HepG2 (cell line): ENCODE data around the gene KBTBD13. TPM values are rescaled to one million over a fixed set of nuclear protein-coding genes. Genes with fewer than 3 reads are reported as not detected.

Experiments used
- CENPT ChIP-seq: sonication (generic); formaldehyde crosslinking; IDR thresholded peaks from 2 replicates; pipeline ENCODE4 v1.8.0; 2022; ENCODE audit warnings: low read depth, mild to moderate bottlenecking, moderate library complexity, missing genetic modification reagents
- FOXK2 ChIP-seq: fragments of 450-650 bp; IDR thresholded peaks from 2 replicates; pipeline ENCODE4 v1.6.1; 2016
- HNF4A ChIP-seq: sonication (generic); formaldehyde crosslinking; IDR thresholded peaks from 2 replicates; pipeline ENCODE4 v1.4.0; 2020; ENCODE audit warnings: missing genetic modification reagents
- HOXA7 ChIP-seq: sonication (generic); formaldehyde crosslinking; IDR thresholded peaks from 2 replicates; pipeline ENCODE4 v1.8.1; 2022; ENCODE audit warnings: mild to moderate bottlenecking, missing genetic modification reagents, moderate library complexity
- MLLT10 ChIP-seq: sonication (generic); formaldehyde crosslinking; IDR thresholded peaks from 2 replicates; pipeline ENCODE4 v1.4.0; 2020; ENCODE audit warnings: missing genetic modification reagents
- REXO4 ChIP-seq: sonication (generic); formaldehyde crosslinking; IDR thresholded peaks from 2 replicates; pipeline ENCODE4 v1.8.0; 2022; ENCODE audit warnings: missing genetic modification reagents, mild to moderate bottlenecking, borderline replicate concordance
- SNAI1 ChIP-seq: sonication (generic); formaldehyde crosslinking; IDR thresholded peaks from 2 replicates; pipeline ENCODE4 v1.5.0; 2020; ENCODE audit warnings: mild to moderate bottlenecking, missing genetic modification reagents, borderline replicate concordance
- STAG1 ChIP-seq: sonication (generic); formaldehyde crosslinking; IDR thresholded peaks from 2 replicates; pipeline ENCODE4 v1.4.0; 2020; ENCODE audit warnings: missing genetic modification reagents
- TSC22D2 ChIP-seq: sonication (generic); formaldehyde crosslinking; IDR thresholded peaks from 2 replicates; pipeline ENCODE4 v1.5.1; 2020; ENCODE audit warnings: missing genetic modification reagents, mild to moderate bottlenecking, borderline replicate concordance
- YEATS2 ChIP-seq: sonication (generic); formaldehyde crosslinking; IDR thresholded peaks from 2 replicates; pipeline ENCODE4 v1.4.0; 2020; ENCODE audit warnings: missing genetic modification reagents, borderline replicate concordance
- ZFP90 ChIP-seq: sonication (generic); formaldehyde crosslinking; IDR thresholded peaks from 2 replicates; pipeline ENCODE4 v1.8.0; 2022; ENCODE audit warnings: missing genetic modification reagents, mild to moderate bottlenecking, inconsistent platforms, borderline replicate concordance
- ZNF383 ChIP-seq: sonication (generic); formaldehyde crosslinking; IDR thresholded peaks from 2 replicates; pipeline ENCODE4 v1.4.0; 2020; ENCODE audit warnings: missing genetic modification reagents, mild to moderate bottlenecking, borderline replicate concordance
- ZNF543 ChIP-seq: sonication (generic); formaldehyde crosslinking; IDR thresholded peaks from 2 replicates; pipeline ENCODE4 v1.4.0; 2020; ENCODE audit warnings: mild to moderate bottlenecking, missing genetic modification reagents
- ZNF557 ChIP-seq: sonication (generic); formaldehyde crosslinking; IDR thresholded peaks from 2 replicates; pipeline ENCODE4 v1.4.0; 2020; ENCODE audit warnings: missing genetic modification reagents
- ZNF790 ChIP-seq: sonication (generic); formaldehyde crosslinking; IDR thresholded peaks from 2 replicates; pipeline ENCODE4 v1.8.0; 2022; ENCODE audit warnings: missing genetic modification reagents, mild to moderate bottlenecking, borderline replicate concordance
- polyA plus RNA-seq, 8 experiments: library from polyadenylated mRNA; depleted of rRNA in 3 of 8; stranded (reverse) in 7 of 8; unstranded in 1 of 8; fragments of >200 nt; fragmentation: Illumina TruSeq in 4 of 8; extraction: Trizol in 4 of 8; gene quantifications; 2 replicates each; pipeline versions ENCODE4 v1.2.1 to v1.2.3, GENCODE V29; 2011 to 2016; ENCODE audit warnings: low read depth in 4 of 8, missing spikeins in 1 of 8, mixed read lengths in 1 of 8; ENCODE audit not compliant: insufficient read depth in 1 of 8
- total RNA-seq, 5 experiments: library from RNA; depleted of rRNA; stranded (reverse); fragments of >200 nt; fragmentation: Illumina TruSeq; extraction: Trizol; gene quantifications; 2 replicates each; pipeline ENCODE4 v1.2.3, GENCODE V29; 2016; ENCODE audit warnings: low read depth in 1 of 5
- TF ChIP-seq, protein P1 (sequence below): sonication (generic); formaldehyde crosslinking; IDR thresholded peaks from 2 replicates; pipeline ENCODE4 v1.8.1; 2023; ENCODE audit warnings: mild to moderate bottlenecking, inconsistent platforms, moderate library complexity, missing genetic modification reagents, borderline replicate concordance
- TF ChIP-seq, protein P2 (sequence below): sonication (generic); formaldehyde crosslinking; IDR thresholded peaks from 2 replicates; pipeline ENCODE4 v1.8.1; 2023; ENCODE audit warnings: mild to moderate bottlenecking, missing genetic modification reagents, borderline replicate concordance
- TF ChIP-seq, protein P3 (sequence below): sonication (generic); formaldehyde crosslinking; IDR thresholded peaks from 2 replicates; pipeline ENCODE4 v1.5.1; 2020; ENCODE audit warnings: mild to moderate bottlenecking, moderate library complexity, missing genetic modification reagents
- TF ChIP-seq, protein P4 (sequence below): fragments of 450-650 bp; IDR thresholded peaks from 2 replicates; pipeline ENCODE4 v1.6.1; 2016
- TF ChIP-seq, protein P5 (sequence below): sonication (generic); formaldehyde crosslinking; IDR thresholded peaks from 2 replicates; pipeline ENCODE4 v1.5.0; 2020; ENCODE audit warnings: mild to moderate bottlenecking, missing genetic modification reagents, borderline replicate concordance
- TF ChIP-seq, protein P6 (sequence below): sonication (generic); formaldehyde crosslinking; IDR thresholded peaks from 2 replicates; pipeline ENCODE4 v1.8.0; 2022; ENCODE audit warnings: missing genetic modification reagents, mild to moderate bottlenecking, borderline replicate concordance

KBTBD13 gene
- total and polyA plus RNA-seq, 2 of the 13 experiments (the other 11 are each of a cell fraction or from before 2014, with no cell fraction given) = not detected

DNA sequence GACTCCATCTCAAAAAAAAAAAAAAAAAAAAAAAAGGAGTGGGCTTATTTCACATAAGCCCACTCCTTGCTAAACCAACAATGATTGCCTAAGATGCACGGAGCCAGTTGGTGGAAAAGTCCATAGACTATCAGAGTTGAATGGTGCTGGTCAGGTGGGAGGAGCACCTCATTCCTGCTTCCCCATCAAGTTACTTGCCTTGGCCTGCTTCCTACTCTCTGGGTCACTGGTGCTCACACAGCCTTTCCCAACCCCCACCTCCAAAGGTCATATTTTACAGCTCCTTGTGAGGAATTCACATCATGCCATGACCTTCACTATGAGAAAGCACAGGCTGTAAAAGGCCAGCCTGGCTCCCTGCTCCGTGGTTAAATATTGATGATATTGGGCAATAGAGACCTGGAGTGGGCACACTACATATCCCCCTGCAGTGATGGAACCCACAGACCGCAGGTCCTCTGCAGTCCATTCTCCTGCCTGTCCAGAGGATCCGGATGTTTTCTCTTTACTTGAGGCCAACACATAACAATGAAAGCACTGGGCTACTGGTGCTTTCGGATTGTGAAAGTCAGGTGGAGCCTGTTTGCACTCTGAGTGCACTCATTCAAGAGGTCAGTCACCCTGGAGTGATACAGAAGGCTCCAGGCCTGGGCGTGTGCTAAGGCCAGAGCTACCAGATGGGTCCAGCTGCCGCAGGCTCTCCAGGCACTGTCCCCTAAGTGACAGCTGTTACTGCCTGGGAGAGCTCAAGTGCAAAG, 31.6 kb upstream of the KBTBD13 start, which contains the start of gene SLC51B (continued):
- TF ChIP-seq ZNF790 (CRISPR knock-in tag) = no peak
- TF ChIP-seq ZNF543 = peak; percentile 76; the same call in 1 of the 2 replicates
- TF ChIP-seq, protein P1, sequence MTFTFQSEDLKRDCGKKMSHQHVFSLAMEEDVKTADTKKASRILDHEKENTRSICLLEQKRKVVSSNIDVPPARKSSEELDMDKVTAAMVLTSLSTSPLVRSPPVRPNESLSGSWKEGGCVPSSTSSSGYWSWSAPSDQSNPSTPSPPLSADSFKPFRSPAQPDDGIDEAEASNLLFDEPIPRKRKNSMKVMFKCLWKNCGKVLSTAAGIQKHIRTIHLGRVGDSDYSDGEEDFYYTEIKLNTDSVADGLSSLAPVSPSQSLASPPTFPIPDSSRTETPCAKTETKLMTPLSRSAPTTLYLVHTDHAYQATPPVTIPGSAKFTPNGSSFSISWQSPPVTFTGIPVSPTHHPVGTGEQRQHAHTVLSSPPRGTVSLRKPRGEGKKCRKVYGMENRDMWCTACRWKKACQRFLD (CRISPR knock-in tag) = no peak
- TF ChIP-seq HOXA7 (CRISPR knock-in tag) = no peak
- no peak for TF ChIP-seq ZFP90 (CRISPR knock-in tag)
- TF ChIP-seq FOXK2 = peak; percentile 71; the same call in 1 of the 2 replicates
- TF ChIP-seq, protein P2, sequence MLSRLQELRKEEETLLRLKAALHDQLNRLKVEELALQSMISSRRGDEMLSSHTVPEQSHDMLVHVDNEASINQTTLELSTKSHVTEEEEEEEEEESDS (CRISPR knock-in tag) = no peak
- TF ChIP-seq, protein P3, sequence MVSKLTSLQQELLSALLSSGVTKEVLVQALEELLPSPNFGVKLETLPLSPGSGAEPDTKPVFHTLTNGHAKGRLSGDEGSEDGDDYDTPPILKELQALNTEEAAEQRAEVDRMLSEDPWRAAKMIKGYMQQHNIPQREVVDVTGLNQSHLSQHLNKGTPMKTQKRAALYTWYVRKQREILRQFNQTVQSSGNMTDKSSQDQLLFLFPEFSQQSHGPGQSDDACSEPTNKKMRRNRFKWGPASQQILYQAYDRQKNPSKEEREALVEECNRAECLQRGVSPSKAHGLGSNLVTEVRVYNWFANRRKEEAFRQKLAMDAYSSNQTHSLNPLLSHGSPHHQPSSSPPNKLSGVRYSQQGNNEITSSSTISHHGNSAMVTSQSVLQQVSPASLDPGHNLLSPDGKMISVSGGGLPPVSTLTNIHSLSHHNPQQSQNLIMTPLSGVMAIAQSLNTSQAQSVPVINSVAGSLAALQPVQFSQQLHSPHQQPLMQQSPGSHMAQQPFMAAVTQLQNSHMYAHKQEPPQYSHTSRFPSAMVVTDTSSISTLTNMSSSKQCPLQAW (CRISPR knock-in tag) = peak; percentile 98
- TF ChIP-seq, protein P4, sequence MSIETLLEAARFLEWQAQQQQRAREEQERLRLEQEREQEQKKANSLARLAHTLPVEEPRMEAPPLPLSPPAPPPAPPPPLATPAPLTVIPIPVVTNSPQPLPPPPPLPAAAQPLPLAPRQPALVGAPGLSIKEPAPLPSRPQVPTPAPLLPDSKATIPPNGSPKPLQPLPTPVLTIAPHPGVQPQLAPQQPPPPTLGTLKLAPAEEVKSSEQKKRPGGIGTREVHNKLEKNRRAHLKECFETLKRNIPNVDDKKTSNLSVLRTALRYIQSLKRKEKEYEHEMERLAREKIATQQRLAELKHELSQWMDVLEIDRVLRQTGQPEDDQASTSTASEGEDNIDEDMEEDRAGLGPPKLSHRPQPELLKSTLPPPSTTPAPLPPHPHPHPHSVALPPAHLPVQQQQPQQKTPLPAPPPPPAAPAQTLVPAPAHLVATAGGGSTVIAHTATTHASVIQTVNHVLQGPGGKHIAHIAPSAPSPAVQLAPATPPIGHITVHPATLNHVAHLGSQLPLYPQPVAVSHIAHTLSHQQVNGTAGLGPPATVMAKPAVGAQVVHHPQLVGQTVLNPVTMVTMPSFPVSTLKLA = peak; percentile 24
- TF ChIP-seq HNF4A (CRISPR knock-in tag) = peak; percentile 79; the same call in 1 of the 2 replicates
- TF ChIP-seq REXO4 = no peak
- TF ChIP-seq MLLT10 (CRISPR knock-in tag) = no peak
- no peak for TF ChIP-seq ZNF383
- TF ChIP-seq YEATS2 (CRISPR knock-in tag) = peak; percentile 19; the same call in 1 of the 2 replicates
- no peak for TF ChIP-seq STAG1 (CRISPR knock-in tag)
- TF ChIP-seq CENPT = no peak
- TF ChIP-seq SNAI1 (CRISPR knock-in tag) = 0 out of 2 replicates have a peak, but pooled peaks have one; percentile 55
- peak; percentile 66; the same call in 1 of the 2 replicates for TF ChIP-seq TSC22D2 (CRISPR knock-in tag)
- TF ChIP-seq, protein P5, sequence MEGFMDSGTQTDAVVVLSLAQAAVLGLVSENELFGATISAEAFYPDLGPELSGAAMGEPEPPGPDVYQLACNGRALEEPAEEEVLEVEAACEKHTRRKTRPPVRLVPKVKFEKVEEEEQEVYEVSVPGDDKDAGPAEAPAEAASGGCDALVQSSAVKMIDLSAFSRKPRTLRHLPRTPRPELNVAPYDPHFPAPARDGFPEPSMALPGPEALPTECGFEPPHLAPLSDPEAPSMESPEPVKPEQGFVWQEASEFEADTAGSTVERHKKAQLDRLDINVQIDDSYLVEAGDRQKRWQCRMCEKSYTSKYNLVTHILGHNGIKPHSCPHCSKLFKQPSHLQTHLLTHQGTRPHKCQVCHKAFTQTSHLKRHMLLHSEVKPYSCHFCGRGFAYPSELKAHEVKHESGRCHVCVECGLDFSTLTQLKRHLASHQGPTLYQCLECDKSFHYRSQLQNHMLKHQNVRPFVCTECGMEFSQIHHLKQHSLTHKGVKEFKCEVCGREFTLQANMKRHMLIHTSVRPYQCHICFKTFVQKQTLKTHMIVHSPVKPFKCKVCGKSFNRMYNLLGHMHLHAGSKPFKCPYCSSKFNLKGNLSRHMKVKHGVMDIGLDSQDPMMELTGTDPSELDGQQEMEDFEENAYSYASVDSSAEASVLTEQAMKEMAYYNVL (CRISPR knock-in tag) = peak; percentile 94; the same call in 1 of the 2 replicates
- no peak for TF ChIP-seq ZNF557
- TF ChIP-seq, protein P6, sequence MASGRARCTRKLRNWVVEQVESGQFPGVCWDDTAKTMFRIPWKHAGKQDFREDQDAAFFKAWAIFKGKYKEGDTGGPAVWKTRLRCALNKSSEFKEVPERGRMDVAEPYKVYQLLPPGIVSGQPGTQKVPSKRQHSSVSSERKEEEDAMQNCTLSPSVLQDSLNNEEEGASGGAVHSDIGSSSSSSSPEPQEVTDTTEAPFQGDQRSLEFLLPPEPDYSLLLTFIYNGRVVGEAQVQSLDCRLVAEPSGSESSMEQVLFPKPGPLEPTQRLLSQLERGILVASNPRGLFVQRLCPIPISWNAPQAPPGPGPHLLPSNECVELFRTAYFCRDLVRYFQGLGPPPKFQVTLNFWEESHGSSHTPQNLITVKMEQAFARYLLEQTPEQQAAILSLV (CRISPR knock-in tag) = no peak; the same call in 1 of the 2 replicates
